Right ventricle myocardium inferior (tissue), 1 donor: ENCODE results near the gene TFR2. TPM values are rescaled to one million over a fixed set of nuclear protein-coding genes. Genes with fewer than 3 reads are reported as not detected.
"Not testable (repeated sequence)": the region's sequence is repeated elsewhere in the genome, so short reads cannot be mapped to it uniquely, and the experiment has no call there.

ENCODE experiments used
- ATAC-seq: fragments of 200-7000 bp; cut with Tn5 transposase; one replicate; pipeline ENCODE4 v1.9.1; 2020; ENCODE audit warnings: mild to moderate bottlenecking, moderate library complexity
- DNase-seq: peaks from one replicate; pipeline ENCODE4 v3.0.0; 2021; ENCODE audit errors: missing footprints
- intact Hi-C: fragments of 100-400 bp; cut with DNase I; formaldehyde crosslinking; loops from one replicate; pipeline ENCODE4 v1.11.0; 2022
- total RNA-seq: library from RNA; stranded (reverse); fragmentation: NEBNext Ultra II Directional; extraction: Animal tissue kit (Norgen Biotek cat#: 25700); gene quantifications from one replicate; pipeline ENCODE4 v1.2.1, GENCODE V29; 2021
- donor health status: DM: no; HTN: yes; CAD: no; lungs with severe emphysema.

The TFR2 gene
- total RNA-seq, 1 donor from 2014 or later = 0.22 TPM

- ATAC-seq (no peak), DNase-seq (no peak)
- intact Hi-C loops = no loop called here
Observed at GRCh38 chr7:100667331-100668068, 26.1 kb upstream of the TFR2 start.

- intact Hi-C loops = no loop called here
- no peak for ATAC-seq
Observed at GRCh38 chr7:100665168-100665726, 23.9 kb upstream of the TFR2 start.

GRCh38 chr7:100662194-100662776 is 20.9 kb upstream of the TFR2 start:
- intact Hi-C loops, ATAC-seq: not testable (repeated sequence)

More at GRCh38 chr7:100665168-100665726, 23.9 kb upstream of the TFR2 start:
- DNase-seq = no peak

GRCh38 chr7:100655908-100656674 is 14.7 kb upstream of the TFR2 start, which contains the start of gene ACTL6B:
ACTL6B (minus strand) TSS chr7:100656448; CDS start chr7:100656354, 94 bp downstream.
- intact Hi-C loops = no loop called here
- peak; percentile 75 for DNase-seq
- ATAC-seq = peak; percentile 57

More at GRCh38 chr7:100662194-100662776, 20.9 kb upstream of the TFR2 start:
- not testable (repeated sequence) for DNase-seq

GRCh38 chr7:100654908-100655831 is 13.8 kb upstream of the TFR2 start:
- DNase-seq = no peak
- intact Hi-C loops = no loop called here
- ATAC-seq = no peak

- ATAC-seq (no peak), DNase-seq (no peak)
- intact Hi-C loops = no loop called here
Observed at GRCh38 chr7:100649826-100650565, 8.6 kb upstream of the TFR2 start.

GRCh38 chr7:100642534-100642907 is 1.2 kb upstream of the TFR2 start:
- no peak for ATAC-seq
- intact Hi-C loops = no loop called here
- no peak for DNase-seq

- ATAC-seq (no peak), DNase-seq (no peak)
- intact Hi-C loops = no loop called here
Observed at GRCh38 chr7:100641860-100642533, 645 bp upstream of the TFR2 start.

- ATAC-seq (no peak), DNase-seq (no peak)
- intact Hi-C loops = no loop called here
Observed at GRCh38 chr7:100640517-100641440, 573 bp downstream of the TFR2 start.

- intact Hi-C loops = no loop called here
- ATAC-seq = no peak
Observed at GRCh38 chr7:100639995-100640516, 1.3 kb downstream of the TFR2 start.

GRCh38 chr7:100632951-100633717 is 8.2 kb downstream of the TFR2 start:
- ATAC-seq = peak; percentile 51
- intact Hi-C loops = loop anchor here (1.0 kb wide), 1 partner anchor 58 kb away; no protein-coding TSS in a partner anchor

More at GRCh38 chr7:100639995-100640516, 1.3 kb downstream of the TFR2 start:
- DNase-seq = no peak

GRCh38 chr7:100630066-100630465 is 11.3 kb downstream of the TFR2 start:
- ATAC-seq (no peak), DNase-seq (no peak)
- intact Hi-C loops = no loop called here

More at GRCh38 chr7:100632951-100633717, 8.2 kb downstream of the TFR2 start:
- peak; percentile 70 for DNase-seq

- intact Hi-C loops = loop anchor here (5.0 kb wide), 1 partner anchor 43 kb away; the partner anchor contains the start of gene GNB2
- DNase-seq (no peak), ATAC-seq (no peak)
Observed at GRCh38 chr7:100629117-100629716, 12.1 kb downstream of the TFR2 start.

- intact Hi-C loops = loop anchor here (5.0 kb wide), 1 partner anchor 45 kb away; the partner anchor contains the start of gene GNB2
- ATAC-seq (no peak), DNase-seq (no peak)
Observed at GRCh38 chr7:100627238-100627549, 14.2 kb downstream of the TFR2 start.
